Gastroesophageal sphincter (tissue), 4 donors: ENCODE results near the gene NDUFAB1. TPM values are rescaled to one million over a fixed set of nuclear protein-coding genes. Genes with fewer than 3 reads are reported as not detected.

ENCODE experiments used
- ATAC-seq: fragments of 150-250 bp; one replicate; pipeline ENCODE4 v1.9.1; 2016; ENCODE audit warnings: mild to moderate bottlenecking, moderate library complexity
- H3K27ac ChIP-seq, 4 donors: fragments of 200-600 bp; sonication (generic) in 3 of 4; 1 replicate in 3 of 4; 2 replicates in 1 of 4; pipeline ENCODE4 v1.5.1; 2016 to 2019
- H3K27me3 ChIP-seq: fragments of 200-600 bp; sonication (generic); one replicate; pipeline ENCODE4 v1.5.1; 2019
- H3K36me3 ChIP-seq, 2 donors: fragments of 200-600 bp; sonication (generic); one replicate each; pipeline ENCODE4 v1.5.1; 2019; ENCODE audit warnings: control low read depth in 1 of 2
- H3K4me1 ChIP-seq, 3 donors: fragments of 200-600 bp; sonication (generic); 1 replicate in 2 of 3; 2 replicates in 1 of 3; pipeline ENCODE4 v1.5.1; 2016 to 2019; ENCODE audit warnings: control low read depth in 2 of 3
- H3K4me3 ChIP-seq, 2 donors: fragments of 200-600 bp; sonication (generic); one replicate each; pipeline ENCODE4 v1.5.1; 2019; ENCODE audit warnings: mild to moderate bottlenecking in 1 of 2, moderate library complexity in 1 of 2
- H3K9me3 ChIP-seq, 3 donors: fragments of 200-600 bp; sonication (generic); one replicate each; pipeline ENCODE4 v1.5.1; 2017 to 2019; ENCODE audit warnings: control low read depth in 2 of 3
- EP300 ChIP-seq: sonication (generic); formaldehyde crosslinking; IDR thresholded peaks from one replicate; pipeline ENCODE4 v1.6.1; 2017; ENCODE audit warnings: antibody characterized with exemption, mild to moderate bottlenecking
- POLR2A ChIP-seq, 2 donors: fragments of 450-650 bp; IDR thresholded peaks; one replicate each; pipeline ENCODE4 v1.6.1; 2017; ENCODE audit warnings: antibody characterized with exemption in 2 of 2, mild to moderate bottlenecking in 2 of 2, moderate library complexity in 1 of 2
- POLR2AphosphoS5 ChIP-seq: sonication (generic); formaldehyde crosslinking; IDR thresholded peaks from one replicate; pipeline ENCODE4 v1.6.1; 2017; ENCODE audit warnings: antibody characterized with exemption
- WGBS, 2 donors: methylation state at CpG; one replicate each; pipeline ENCODE4 v1.1.5; 2018; ENCODE audit warnings: low coverage in 1 of 2; 5-methylcytosine and 5-hydroxymethylcytosine counted together
- total RNA-seq, 4 donors: library from RNA; depleted of rRNA; stranded (reverse); fragments of >200 nt; gene quantifications; one replicate each; pipeline ENCODE4 v1.1.0, GENCODE V29; 2016
- TF ChIP-seq, protein P1 (sequence below), 4 experiments: fragments of 200-600 bp in 2 of 4; fragments of 450-650 bp in 2 of 4; sonication (generic) in 1 of 4; IDR thresholded peaks; one replicate each; pipeline ENCODE4 v1.5.1; 2017 to 2019; ENCODE audit warnings: antibody characterized with exemption in 4 of 4, mild to moderate bottlenecking in 2 of 4, moderate library complexity in 2 of 4

Gene NDUFAB1
- total RNA-seq, 4 donors from 2014 or later = 75.2 to 106 (median 92.4) TPM

DNA sequence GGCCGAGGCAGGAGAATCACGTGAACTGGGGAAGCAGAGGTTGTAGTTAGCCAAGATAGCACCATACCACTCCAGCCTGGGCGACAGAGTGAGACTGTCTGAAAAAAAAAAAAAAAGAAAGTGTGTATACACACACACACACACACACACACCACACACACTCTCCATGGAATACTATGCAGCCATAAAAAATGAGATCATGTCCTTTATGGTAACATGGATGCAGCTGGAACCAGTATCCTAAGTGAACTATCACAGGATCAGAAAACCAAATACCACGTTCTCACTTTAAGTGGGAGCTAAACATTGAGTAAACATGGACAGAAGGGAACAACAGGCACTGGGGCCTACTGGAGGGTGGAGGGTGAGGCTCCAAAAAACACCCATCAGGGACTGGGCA, 16.7 kb downstream of the NDUFAB1 start:
- 100% methylated on average over 1 to 3 of the region's 4 CpGs for WGBS, 2 donors
- no peak for ATAC-seq

DNA sequence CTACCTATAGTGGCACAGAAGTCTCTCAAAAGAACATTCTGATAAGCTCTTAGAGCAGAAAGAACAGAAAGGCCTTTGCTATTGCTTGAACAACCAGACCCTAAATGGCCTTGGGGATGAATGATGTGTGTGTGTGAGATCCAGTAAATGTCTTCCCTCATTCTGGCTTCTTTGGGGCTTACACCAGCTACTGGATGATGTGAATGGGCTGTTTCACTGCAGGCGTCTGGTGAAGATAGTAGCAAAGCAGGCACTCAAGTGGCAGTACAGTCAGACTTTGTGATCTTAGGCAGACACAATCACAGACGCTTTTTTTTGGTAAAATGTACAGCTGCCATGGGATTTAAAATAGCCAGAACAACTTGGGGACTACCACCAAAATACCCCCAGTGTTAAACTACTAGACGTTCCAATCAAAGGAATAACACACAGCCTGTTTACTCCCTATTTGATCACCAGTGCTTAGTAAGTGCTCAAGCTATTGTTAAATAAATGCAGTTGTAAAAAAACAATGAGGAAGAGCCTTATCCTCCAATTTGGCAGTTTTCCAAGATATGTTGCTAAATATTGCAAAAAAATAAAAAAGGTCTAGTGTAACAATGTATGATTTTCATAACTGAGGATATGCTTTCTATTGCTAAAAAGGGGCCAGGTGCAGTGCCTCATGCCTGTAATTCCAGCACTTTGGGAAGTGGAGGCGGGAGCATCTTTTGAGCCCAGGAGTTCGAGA, 17.9 kb downstream of the NDUFAB1 start:
- H3K27ac ChIP-seq = peak overlapping the region in 1 of 4 donors; percentile 4
- TF ChIP-seq POLR2A (IDR thresholded peaks at IDR 0.05) (no peak), EP300 (no peak), POLR2AphosphoS5 (no peak)
- TF ChIP-seq, protein P1, sequence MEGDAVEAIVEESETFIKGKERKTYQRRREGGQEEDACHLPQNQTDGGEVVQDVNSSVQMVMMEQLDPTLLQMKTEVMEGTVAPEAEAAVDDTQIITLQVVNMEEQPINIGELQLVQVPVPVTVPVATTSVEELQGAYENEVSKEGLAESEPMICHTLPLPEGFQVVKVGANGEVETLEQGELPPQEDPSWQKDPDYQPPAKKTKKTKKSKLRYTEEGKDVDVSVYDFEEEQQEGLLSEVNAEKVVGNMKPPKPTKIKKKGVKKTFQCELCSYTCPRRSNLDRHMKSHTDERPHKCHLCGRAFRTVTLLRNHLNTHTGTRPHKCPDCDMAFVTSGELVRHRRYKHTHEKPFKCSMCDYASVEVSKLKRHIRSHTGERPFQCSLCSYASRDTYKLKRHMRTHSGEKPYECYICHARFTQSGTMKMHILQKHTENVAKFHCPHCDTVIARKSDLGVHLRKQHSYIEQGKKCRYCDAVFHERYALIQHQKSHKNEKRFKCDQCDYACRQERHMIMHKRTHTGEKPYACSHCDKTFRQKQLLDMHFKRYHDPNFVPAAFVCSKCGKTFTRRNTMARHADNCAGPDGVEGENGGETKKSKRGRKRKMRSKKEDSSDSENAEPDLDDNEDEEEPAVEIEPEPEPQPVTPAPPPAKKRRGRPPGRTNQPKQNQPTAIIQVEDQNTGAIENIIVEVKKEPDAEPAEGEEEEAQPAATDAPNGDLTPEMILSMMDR (IDR thresholded peaks at IDR 0.05) = no peak
- H3K27me3 ChIP-seq = no peaks in the 10 kb centered on the region
- H3K9me3 ChIP-seq = no peaks in the 10 kb centered on the region
- H3K4me1 ChIP-seq = no peaks in the 10 kb centered on the region
- no peak for ATAC-seq
- peaks cover 0 to 100% of the 10 kb centered on the region in 2 donors for H3K36me3 ChIP-seq
- WGBS, 2 donors = 52 to 59% methylated on average over 3 to 5 of the region's 5 CpGs
- H3K4me3 ChIP-seq = no peak overlapping the region

More for the DNA sequence above, 16.7 kb downstream of the NDUFAB1 start:
- H3K4me1 ChIP-seq = no peaks in the 10 kb centered on the region
- no peak overlapping the region for H3K27ac ChIP-seq
- H3K27me3 ChIP-seq = no peaks in the 10 kb centered on the region
- peaks cover 0 to 96% of the 10 kb centered on the region in 2 donors for H3K36me3 ChIP-seq
- no peak overlapping the region for H3K4me3 ChIP-seq
- no peaks in the 10 kb centered on the region for H3K9me3 ChIP-seq
- TF ChIP-seq POLR2AphosphoS5 (no peak), EP300 (no peak), POLR2A (IDR thresholded peaks at IDR 0.05) (no peak)
- TF ChIP-seq, protein P1 (IDR thresholded peaks at IDR 0.05) = no peak

DNA sequence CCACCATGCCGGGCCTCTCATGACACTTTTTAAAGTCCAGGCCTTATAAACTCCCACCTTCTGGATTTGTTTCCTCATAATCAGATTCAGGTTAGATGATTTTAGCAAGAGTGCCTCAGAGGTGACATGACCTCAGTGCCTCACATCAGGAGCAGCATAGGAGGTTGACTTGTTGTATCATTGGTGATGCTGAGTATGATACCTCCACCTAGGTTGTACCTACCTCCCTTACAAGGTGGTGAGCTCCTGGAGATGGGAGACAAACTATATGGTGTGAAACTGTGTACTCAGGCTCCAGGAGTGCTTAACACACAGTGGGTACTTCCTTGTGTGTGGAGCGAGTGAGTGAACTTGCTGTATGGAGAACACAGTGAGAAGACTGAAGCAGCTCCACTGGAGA, 18.6 kb downstream of the NDUFAB1 start:
- Histone ChIP-seq H3K9me3 (no peaks in the 10 kb centered on the region), H3K4me1 (no peaks in the 10 kb centered on the region), H3K36me3 (peaks cover 0 to 100% of the 10 kb centered on the region in 2 donors), H3K4me3 (no peak overlapping the region), H3K27me3 (no peaks in the 10 kb centered on the region), H3K27ac (peak overlapping the region in 1 of 4 donors; percentile 4)
- ATAC-seq = no peak
- 82 to 100% methylated on average over 2 of the region's 2 CpGs for WGBS, 2 donors
- no peak for TF ChIP-seq POLR2AphosphoS5
- TF ChIP-seq, protein P1 (IDR thresholded peaks at IDR 0.05) = no peak
- TF ChIP-seq POLR2A (IDR thresholded peaks at IDR 0.05) = no peak
- no peak for TF ChIP-seq EP300

- Histone ChIP-seq H3K36me3 (peaks cover 0 to 100% of the 10 kb centered on the region in 2 donors), H3K9me3 (no peaks in the 10 kb centered on the region), H3K27me3 (no peaks in the 10 kb centered on the region), H3K4me1 (no peaks in the 10 kb centered on the region), H3K27ac (no peak overlapping the region), H3K4me3 (no peak overlapping the region)
- 74 to 100% methylated on average over 2 to 3 of the region's 3 CpGs for WGBS, 2 donors
- no peak for ATAC-seq
- TF ChIP-seq POLR2AphosphoS5 = no peak
- no peak for TF ChIP-seq EP300
These were observed 20.3 kb downstream of the NDUFAB1 start for GRCh38 chr16:23575834-23576233.

- TF ChIP-seq, protein P1 (IDR thresholded peaks at IDR 0.05) = no peak
- TF ChIP-seq POLR2AphosphoS5 (no peak), EP300 (no peak), POLR2A (IDR thresholded peaks at IDR 0.05) (no peak)
- Histone ChIP-seq H3K4me3 (no peak overlapping the region), H3K27me3 (no peaks in the 10 kb centered on the region), H3K36me3 (peaks cover 0 to 100% of the 10 kb centered on the region in 2 donors), H3K27ac (no peak overlapping the region), H3K4me1 (no peaks in the 10 kb centered on the region), H3K9me3 (no peaks in the 10 kb centered on the region)
- WGBS, 2 donors = 76 to 86% methylated on average over 3 to 5 of the region's 5 CpGs
- no peak for ATAC-seq
These were observed 22.3 kb downstream of the NDUFAB1 start for GRCh38 chr16:23573817-23574216.
